ENCODE measurements around the gene HOXB4. TPM values are rescaled to one million over a fixed set of nuclear protein-coding genes. Genes with fewer than 3 reads are reported as not detected.

The HOXB4 gene
- 0.21 and 0.48 TPM in 2 replicates for total RNA-seq

GRCh38 chr17:48577946-48578615 is at the start of gene HOXB4:
Gene HOXB4, minus strand, starts transcription at chr17:48578350. Its CDS starts 31 bp downstream, at chr17:48578319.

GRCh38 chr17:48626245-48627117 is 48.3 kb upstream of the HOXB4 start, which contains the start of gene HOXB9:
Gene HOXB9, minus strand, starts transcription at chr17:48626358. Its CDS starts 89 bp downstream, at chr17:48626269.

DNA sequence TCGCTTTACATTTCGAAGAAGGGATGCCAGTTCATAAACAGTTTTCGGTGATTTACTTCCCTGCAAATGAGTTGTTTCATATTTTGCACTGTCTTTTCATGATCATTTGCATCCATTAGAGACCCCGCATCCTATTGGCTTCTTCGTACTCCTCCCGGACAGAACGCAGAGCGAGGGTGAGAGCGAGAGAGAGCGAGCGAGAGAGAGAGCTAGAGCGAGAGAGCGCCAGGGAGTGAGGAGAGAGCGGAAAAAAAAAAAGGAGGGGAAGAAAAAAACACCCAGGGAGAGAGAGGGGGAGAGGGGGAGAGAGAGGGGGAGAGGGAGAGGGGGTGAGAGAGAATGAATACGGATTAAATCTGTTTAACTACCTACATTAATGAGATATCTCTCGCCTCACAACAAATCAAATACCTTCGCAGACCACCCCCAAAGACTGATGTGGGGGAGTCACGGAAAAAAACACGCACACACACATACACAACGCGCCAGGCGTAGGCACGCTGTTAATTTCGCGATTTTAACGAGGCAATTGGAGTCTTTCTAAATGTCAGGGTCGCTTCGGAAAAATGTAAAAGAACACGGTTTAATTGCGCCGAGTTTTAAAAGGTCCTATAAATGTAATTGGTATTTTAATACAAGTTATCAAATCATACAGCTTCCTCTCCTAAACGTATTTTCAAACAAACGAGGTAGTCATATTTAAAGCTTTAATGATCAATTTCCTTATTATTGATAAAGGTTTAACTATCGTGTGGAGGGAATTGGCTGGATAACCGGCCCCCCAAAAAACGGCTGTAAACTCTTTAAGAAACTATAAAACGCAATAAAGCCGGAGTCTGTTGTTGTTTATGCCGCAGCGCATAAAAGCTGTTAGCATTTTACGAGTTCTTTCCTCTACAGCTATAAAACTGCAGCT is 37.2 kb upstream of the HOXB4 start, which contains the start of gene HOXB8:
Gene HOXB8 (minus strand): TSS at position 246 of the 916 bp plus-strand sequence. CDS start 588 bp downstream, outside the sequence.

GRCh38 chr17:48610282-48611211 is 32.4 kb upstream of the HOXB4 start, which contains the start of gene HOXB7:
Gene HOXB7, minus strand, starts transcription at chr17:48611017. Its CDS starts 99 bp downstream, at chr17:48610918.

DNA sequence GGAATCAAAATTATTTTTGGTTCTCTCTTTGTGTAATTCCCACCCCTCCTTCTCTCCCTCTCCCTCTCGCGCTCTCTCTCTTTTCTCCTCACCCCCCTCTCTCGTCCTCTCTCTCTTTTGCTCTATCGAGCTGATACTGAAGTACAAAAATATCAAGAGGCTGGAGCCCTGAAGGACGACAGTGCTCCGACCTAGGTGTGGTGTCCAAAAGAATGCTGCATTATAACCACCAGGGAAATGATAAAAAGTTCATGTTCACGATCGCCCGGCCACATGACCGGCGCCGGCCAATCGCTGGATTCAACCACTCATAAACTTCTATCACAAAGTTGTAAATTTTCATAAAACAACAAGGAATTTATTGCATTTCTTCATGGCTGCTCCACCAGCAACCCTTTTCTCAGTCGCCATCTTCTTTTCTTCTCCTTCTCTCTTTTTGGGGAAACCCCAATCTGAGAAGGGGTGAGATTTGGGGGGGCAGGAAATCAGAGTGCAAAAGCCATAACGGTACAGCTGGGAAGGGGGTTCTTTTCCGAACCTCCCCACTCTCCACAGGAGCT is 26.7 kb upstream of the HOXB4 start, which contains the start of gene HOXB6:
Gene HOXB6 (minus strand): TSS at position 217 of the 560 bp plus-strand sequence. CDS start 6,836 bp downstream, outside the sequence.

DNA sequence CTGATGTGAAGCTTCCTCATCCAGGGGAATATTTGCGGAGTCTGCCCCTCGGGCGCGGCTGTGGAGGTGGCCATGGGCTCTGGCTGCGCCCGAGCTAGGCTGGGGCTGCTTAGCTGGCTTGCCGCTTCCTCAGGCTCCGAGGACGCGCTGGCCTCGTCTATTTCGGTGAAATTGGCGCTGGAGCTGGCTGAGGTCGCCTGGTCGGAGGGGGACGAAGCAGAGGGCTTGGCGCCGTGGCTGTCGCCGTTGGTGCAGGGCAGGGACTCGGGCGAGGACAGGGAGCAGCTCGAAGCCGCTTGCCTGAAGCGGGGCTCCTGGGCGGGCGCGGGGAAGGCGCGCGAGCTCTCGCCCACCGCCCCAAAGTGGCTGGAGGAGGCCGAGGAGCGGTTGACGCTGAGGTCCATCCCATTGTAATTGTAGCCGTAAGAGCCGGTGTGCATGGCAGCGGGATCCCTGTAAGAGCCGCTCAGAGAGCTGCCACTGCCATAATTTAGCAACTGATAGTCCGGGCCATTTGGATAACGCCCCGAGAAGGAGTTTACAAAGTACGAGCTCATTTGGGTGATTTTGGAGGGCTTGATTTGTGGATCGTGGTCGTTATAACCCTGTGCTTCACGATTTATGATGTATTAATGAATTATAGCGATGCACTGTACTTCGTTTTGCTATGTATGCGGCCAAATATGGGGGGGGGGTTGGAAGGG is 15.1 kb upstream of the HOXB4 start, which contains the start of gene HOXB5:
Gene HOXB5 (minus strand): TSS at position 654 of the 704 bp plus-strand sequence. CDS start 97 bp downstream, at position 557.

DNA sequence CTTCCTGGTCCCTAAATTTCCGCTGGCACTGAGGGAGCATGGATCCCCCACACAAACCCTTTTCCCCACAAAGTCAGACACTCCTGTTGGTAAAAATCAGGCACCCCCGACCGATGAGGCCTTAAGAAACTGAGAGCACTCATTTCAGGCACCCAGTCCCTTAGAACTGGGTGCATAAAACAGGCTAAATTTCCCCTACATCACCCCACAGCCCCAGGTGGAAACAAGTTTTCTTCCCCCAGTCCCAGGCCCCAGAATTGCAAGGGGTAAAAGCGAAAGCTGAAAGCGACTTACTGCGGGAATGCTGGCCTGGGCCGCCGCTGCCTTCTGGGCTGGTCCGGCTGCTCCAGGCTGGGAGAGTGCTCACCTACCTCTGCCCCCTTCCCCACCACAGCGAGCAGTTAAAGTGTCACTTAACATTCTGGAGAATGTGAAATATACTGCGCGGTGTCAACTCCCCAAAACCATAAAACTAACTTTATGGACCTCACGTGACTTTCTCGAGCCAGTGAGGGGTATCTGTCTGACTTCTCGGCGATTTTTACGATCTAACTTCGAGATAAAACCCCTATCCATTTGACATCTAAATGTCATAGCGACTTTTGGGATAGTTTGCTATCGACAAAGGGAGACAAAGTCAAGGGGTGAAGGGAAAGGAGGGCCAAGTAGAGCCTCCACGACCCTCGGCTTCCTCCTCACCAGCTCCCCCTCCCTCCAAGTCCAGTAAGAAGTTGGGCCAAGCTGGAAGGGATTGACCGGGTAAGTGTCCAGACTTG is 11.9 kb upstream of the HOXB4 start, which contains the start of gene HOXB3:
Gene HOXB3 (minus strand): TSS at position 411 of the 776 bp plus-strand sequence. CDS start 37,767 bp downstream, outside the sequence.

GRCh38 chr17:48545022-48545375 is 33.2 kb downstream of the HOXB4 start, which contains the start of gene HOXB2:
Gene HOXB2, minus strand, starts transcription at chr17:48545109. Its CDS starts 198 bp downstream, at chr17:48544911.

DNA sequence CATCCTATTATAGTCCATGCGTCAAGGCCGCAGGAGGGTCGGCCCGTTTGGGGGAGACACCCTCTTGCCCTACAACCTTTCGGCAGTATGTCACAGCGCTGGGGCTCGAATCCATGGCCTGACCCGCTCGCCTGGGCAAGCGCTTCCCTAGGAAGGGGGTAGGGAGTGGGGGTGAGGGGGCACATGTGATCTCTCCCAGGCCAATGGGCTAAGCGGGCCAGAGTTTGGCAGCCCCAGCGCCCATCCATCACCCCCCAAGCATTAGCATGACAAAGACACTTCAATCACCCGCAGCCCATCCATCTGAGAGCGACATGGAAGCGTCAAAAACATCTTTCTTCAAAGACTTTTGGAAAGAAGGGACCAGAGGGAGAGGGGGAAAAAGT is 47.3 kb downstream of the HOXB4 start, which contains the start of gene HOXB1:
Gene HOXB1 (minus strand): TSS at position 125 of the 386 bp plus-strand sequence. CDS start 107 bp downstream, at position 18.

Other genes with a start within 250 kb of the HOXB4 start
- gene SKAP1, start 148.1 kb downstream of the HOXB4 start, total RNA-seq, result 2.2 TPM in 1 of 2 replicates, not detected in the other
- not detected in 2 replicates for gene HOXB1, start 47.3 kb downstream of the HOXB4 start, total RNA-seq
- 1.5 and 2.9 TPM in 2 replicates for gene HOXB2, start 33.2 kb downstream of the HOXB4 start, total RNA-seq
- 0.43 and 2.7 TPM in 2 replicates for gene HOXB3, start 11.9 kb upstream of the HOXB4 start, total RNA-seq
- gene HOXB5, start 15.4 kb upstream of the HOXB4 start, total RNA-seq, result not detected in 2 replicates
- gene HOXB6, start 26.6 kb upstream of the HOXB4 start, total RNA-seq, result 0.21 and 3.4 TPM in 2 replicates
- gene HOXB7, start 32.7 kb upstream of the HOXB4 start, total RNA-seq, result 0.21 and 1.4 TPM in 2 replicates
- gene HOXB8, start 36.9 kb upstream of the HOXB4 start, total RNA-seq, result 1.2 TPM in 1 of 2 replicates, not detected in the other
- 2.9 TPM in 1 of 2 replicates, not detected in the other for gene HOXB9, start 48.0 kb upstream of the HOXB4 start, total RNA-seq
- not detected in 2 replicates for gene PRAC1, start 144.2 kb upstream of the HOXB4 start, total RNA-seq
- gene PRAC2, start 144.8 kb upstream of the HOXB4 start, total RNA-seq, result not detected in 2 replicates
- 0.24 TPM in 1 of 2 replicates, not detected in the other for gene HOXB13, start 150.4 kb upstream of the HOXB4 start, total RNA-seq
- gene TTLL6, start 238.9 kb upstream of the HOXB4 start, total RNA-seq, result under 0.01 TPM in 1 of 2 replicates, not detected in the other

Measured in tracheal epithelial cell (primary cell).